ENCODE results near the gene FOLR1. TPM values are rescaled to one million over a fixed set of nuclear protein-coding genes. Genes with fewer than 3 reads are reported as not detected.

The FOLR1 gene
- total and polyA plus RNA-seq, 2 donors (not counting 1 experiment from before 2014, with no cell fraction given), result 0.15 TPM; not detected in 1

GRCh38 chr11:72239849-72240460 is 48.0 kb downstream of the FOLR1 start:
- DNase-seq (ENCODE audit: low read depth in 2 of 2), result peak; percentile 11 to 26
- H3K79me2 ChIP-seq (ENCODE audit: control insufficient read depth, insufficient read depth, low read length), result no peaks in the 10 kb centered on the region
- H3K4me1 ChIP-seq (ENCODE audit: control insufficient read depth, extremely low read depth, insufficient read depth, low read length), result peaks cover 3% of the 10 kb centered on the region
- no peak overlapping the region for H3K27ac ChIP-seq (ENCODE audit: insufficient read depth, low read length)
- H3K9me3 ChIP-seq (ENCODE audit: control insufficient read depth, insufficient read depth, low read depth, low read length), result no peaks in the 10 kb centered on the region
- H3K4me3 ChIP-seq (replicated peaks in 1 of 4; ENCODE audit: control extremely low read depth in 1 of 4, insufficient read depth in 1 of 4, low read depth in 3 of 4, low read length in 4 of 4), result peak overlapping the region in 1 of 4 experiments; percentile 42
- peaks cover 33% of the 10 kb centered on the region for H3K27me3 ChIP-seq (ENCODE audit: control insufficient read depth, insufficient read depth, low read length)
- TF ChIP-seq EZH2 (IDR thresholded peaks at IDR 0.05; ENCODE audit: low read length, missing control alignments) (peak; percentile 27), CTCF (conservative IDR thresholded peaks at IDR 0.05 in 1 of 2, IDR thresholded peaks at IDR 0.05 in 1 of 2; ENCODE audit: low read depth in 1 of 2, low read length in 2 of 2) (no peak)
- peaks cover 14% of the 10 kb centered on the region for H3K36me3 ChIP-seq (ENCODE audit: control insufficient read depth, insufficient read depth, low read length)
- H2AFZ ChIP-seq (ENCODE audit: low read length), result no peak overlapping the region
- H3K9ac ChIP-seq (ENCODE audit: insufficient read depth, low read length), result peak overlapping the region; percentile 7
- H4K20me1 ChIP-seq (ENCODE audit: control insufficient read depth, extremely low read depth, insufficient read depth, low read length), result peaks cover 2% of the 10 kb centered on the region
- peak overlapping the region; percentile 51 for H3K4me2 ChIP-seq (ENCODE audit: extremely low read depth, insufficient read depth, low read length)

GRCh38 chr11:72240461-72241290 is 48.7 kb downstream of the FOLR1 start:
- Histone ChIP-seq H3K4me1 (ENCODE audit: control insufficient read depth, extremely low read depth, insufficient read depth, low read length) (peaks cover 3% of the 10 kb centered on the region), H3K79me2 (ENCODE audit: control insufficient read depth, insufficient read depth, low read length) (no peaks in the 10 kb centered on the region), H2AFZ (ENCODE audit: low read length) (no peak overlapping the region), H4K20me1 (ENCODE audit: control insufficient read depth, extremely low read depth, insufficient read depth, low read length) (peaks cover 2% of the 10 kb centered on the region), H3K9me3 (ENCODE audit: control insufficient read depth, insufficient read depth, low read depth, low read length) (no peaks in the 10 kb centered on the region), H3K9ac (ENCODE audit: insufficient read depth, low read length) (no peak overlapping the region), H3K27ac (ENCODE audit: insufficient read depth, low read length) (no peak overlapping the region), H3K36me3 (ENCODE audit: control insufficient read depth, insufficient read depth, low read length) (peaks cover 12% of the 10 kb centered on the region), H3K4me2 (ENCODE audit: extremely low read depth, insufficient read depth, low read length) (no peak overlapping the region), H3K27me3 (ENCODE audit: control insufficient read depth, insufficient read depth, low read length) (peaks cover 40% of the 10 kb centered on the region), H3K4me3 (replicated peaks in 1 of 4; ENCODE audit: control extremely low read depth in 1 of 4, insufficient read depth in 1 of 4, low read depth in 3 of 4, low read length in 4 of 4) (peak overlapping the region in 1 of 4 experiments; percentile 42)
- DNase-seq (ENCODE audit: low read depth in 2 of 2), result peak; percentile 17 to 18
- TF ChIP-seq CTCF (conservative IDR thresholded peaks at IDR 0.05 in 1 of 2, IDR thresholded peaks at IDR 0.05 in 1 of 2; ENCODE audit: low read depth in 1 of 2, low read length in 2 of 2), result no peak
- TF ChIP-seq EZH2 (IDR thresholded peaks at IDR 0.05; ENCODE audit: low read length, missing control alignments), result peak; percentile 52

DNA sequence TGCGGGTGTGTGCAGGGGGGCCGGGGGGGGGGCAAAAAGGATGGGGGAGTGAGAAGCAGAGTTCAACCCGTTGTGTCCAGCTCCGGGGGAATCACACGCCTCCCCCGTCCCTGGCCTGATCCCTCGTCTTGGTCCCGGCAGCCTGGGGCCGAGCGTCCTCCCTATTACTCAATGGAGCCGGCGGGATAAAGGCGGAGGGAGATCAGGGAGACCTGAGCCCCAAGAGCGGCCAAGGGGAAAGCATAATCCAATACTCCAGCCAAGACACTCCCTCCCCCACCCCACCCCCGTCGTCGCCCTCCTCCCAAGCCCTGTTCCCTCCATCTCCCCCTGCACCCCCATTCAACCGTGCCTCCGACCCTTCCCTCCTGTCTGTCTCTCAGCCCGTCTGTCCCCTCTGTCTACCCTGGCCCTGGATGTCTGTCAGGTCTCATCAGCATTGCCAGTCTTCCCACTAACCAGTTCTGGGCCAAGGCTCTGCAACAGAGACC is 49.4 kb downstream of the FOLR1 start:
- H3K27ac ChIP-seq (ENCODE audit: insufficient read depth, low read length), result no peak overlapping the region
- TF ChIP-seq CTCF (conservative IDR thresholded peaks at IDR 0.05 in 1 of 2, IDR thresholded peaks at IDR 0.05 in 1 of 2; ENCODE audit: low read depth in 1 of 2, low read length in 2 of 2) (no peak), EZH2 (IDR thresholded peaks at IDR 0.05; ENCODE audit: low read length, missing control alignments) (peak; percentile 3)
- no peak overlapping the region for H2AFZ ChIP-seq (ENCODE audit: low read length)
- DNase-seq (ENCODE audit: low read depth in 2 of 2), result no peak
- H3K4me3 ChIP-seq (replicated peaks in 1 of 4; ENCODE audit: control extremely low read depth in 1 of 4, insufficient read depth in 1 of 4, low read depth in 3 of 4, low read length in 4 of 4), result no peak overlapping the region
- H3K4me1 ChIP-seq (ENCODE audit: control insufficient read depth, extremely low read depth, insufficient read depth, low read length), result peaks cover 3% of the 10 kb centered on the region
- H3K27me3 ChIP-seq (ENCODE audit: control insufficient read depth, insufficient read depth, low read length), result peaks cover 45% of the 10 kb centered on the region
- H3K36me3 ChIP-seq (ENCODE audit: control insufficient read depth, insufficient read depth, low read length), result peaks cover 12% of the 10 kb centered on the region
- no peak overlapping the region for H3K4me2 ChIP-seq (ENCODE audit: extremely low read depth, insufficient read depth, low read length)
- H4K20me1 ChIP-seq (ENCODE audit: control insufficient read depth, extremely low read depth, insufficient read depth, low read length), result peaks cover 2% of the 10 kb centered on the region
- no peak overlapping the region for H3K9ac ChIP-seq (ENCODE audit: insufficient read depth, low read length)
- H3K9me3 ChIP-seq (ENCODE audit: control insufficient read depth, insufficient read depth, low read depth, low read length), result no peaks in the 10 kb centered on the region
- H3K79me2 ChIP-seq (ENCODE audit: control insufficient read depth, insufficient read depth, low read length), result no peaks in the 10 kb centered on the region
